Measurements from ENCODE around the gene PMFBP1.

The PMFBP1 gene

GRCh38 chr16:72094266-72094610 lies 77.7 kb downstream of the PMFBP1 start:
- no peak for DNase-seq
- Histone ChIP-seq H3K36me3 (peaks cover 38 to 47% (median 47%) of the 10 kb centered on the region in 3 donors), H3K9me3 (no peaks in the 10 kb centered on the region), H3K27me3 (no peaks in the 10 kb centered on the region), H3K4me1 (peaks cover 0 to 40% (median 26%) of the 10 kb centered on the region in 4 donors), H3K27ac (peak overlapping the region; percentile 86 to 88), H3K4me3 (peak overlapping the region; percentile 67 to 68)
- intact Hi-C loops (cut with DNase I; ENCODE audit: low total_unique reads), result no loop called here
- TF ChIP-seq, protein P1, sequence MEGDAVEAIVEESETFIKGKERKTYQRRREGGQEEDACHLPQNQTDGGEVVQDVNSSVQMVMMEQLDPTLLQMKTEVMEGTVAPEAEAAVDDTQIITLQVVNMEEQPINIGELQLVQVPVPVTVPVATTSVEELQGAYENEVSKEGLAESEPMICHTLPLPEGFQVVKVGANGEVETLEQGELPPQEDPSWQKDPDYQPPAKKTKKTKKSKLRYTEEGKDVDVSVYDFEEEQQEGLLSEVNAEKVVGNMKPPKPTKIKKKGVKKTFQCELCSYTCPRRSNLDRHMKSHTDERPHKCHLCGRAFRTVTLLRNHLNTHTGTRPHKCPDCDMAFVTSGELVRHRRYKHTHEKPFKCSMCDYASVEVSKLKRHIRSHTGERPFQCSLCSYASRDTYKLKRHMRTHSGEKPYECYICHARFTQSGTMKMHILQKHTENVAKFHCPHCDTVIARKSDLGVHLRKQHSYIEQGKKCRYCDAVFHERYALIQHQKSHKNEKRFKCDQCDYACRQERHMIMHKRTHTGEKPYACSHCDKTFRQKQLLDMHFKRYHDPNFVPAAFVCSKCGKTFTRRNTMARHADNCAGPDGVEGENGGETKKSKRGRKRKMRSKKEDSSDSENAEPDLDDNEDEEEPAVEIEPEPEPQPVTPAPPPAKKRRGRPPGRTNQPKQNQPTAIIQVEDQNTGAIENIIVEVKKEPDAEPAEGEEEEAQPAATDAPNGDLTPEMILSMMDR (IDR thresholded peaks at IDR 0.05), result no peak

- H3K27me3 ChIP-seq, result no peaks in the 10 kb centered on the region
- peaks cover 38 to 47% (median 47%) of the 10 kb centered on the region in 3 donors for H3K36me3 ChIP-seq
- peak; percentile 95 to 97 for DNase-seq
- peak within 1 kb of the TSS; percentile 67 to 68 for H3K4me3 ChIP-seq
- H3K4me1 ChIP-seq, result peaks cover 0 to 40% (median 26%) of the 10 kb centered on the region in 4 donors
- H3K27ac ChIP-seq, result peak within 1 kb of the TSS; percentile 86 to 88
- intact Hi-C loops (cut with DNase I; ENCODE audit: low total_unique reads), result no loop called here
- no peaks in the 10 kb centered on the region for H3K9me3 ChIP-seq
- TF ChIP-seq, protein P1 (IDR thresholded peaks at IDR 0.05), result peak in 1 of 2 experiments; percentile 7
Observed at GRCh38 chr16:72093448-72094265, 78.3 kb downstream of the PMFBP1 start, which contains the start of the genes DHX38 and TXNL4B. TSS of gene DHX38 (plus strand) at chr16:72093847. CDS start at chr16:72096158, 2,311 bp downstream. TSS of gene TXNL4B (minus strand) at chr16:72093620. CDS start at chr16:72090749, 2,871 bp downstream.

DNA sequence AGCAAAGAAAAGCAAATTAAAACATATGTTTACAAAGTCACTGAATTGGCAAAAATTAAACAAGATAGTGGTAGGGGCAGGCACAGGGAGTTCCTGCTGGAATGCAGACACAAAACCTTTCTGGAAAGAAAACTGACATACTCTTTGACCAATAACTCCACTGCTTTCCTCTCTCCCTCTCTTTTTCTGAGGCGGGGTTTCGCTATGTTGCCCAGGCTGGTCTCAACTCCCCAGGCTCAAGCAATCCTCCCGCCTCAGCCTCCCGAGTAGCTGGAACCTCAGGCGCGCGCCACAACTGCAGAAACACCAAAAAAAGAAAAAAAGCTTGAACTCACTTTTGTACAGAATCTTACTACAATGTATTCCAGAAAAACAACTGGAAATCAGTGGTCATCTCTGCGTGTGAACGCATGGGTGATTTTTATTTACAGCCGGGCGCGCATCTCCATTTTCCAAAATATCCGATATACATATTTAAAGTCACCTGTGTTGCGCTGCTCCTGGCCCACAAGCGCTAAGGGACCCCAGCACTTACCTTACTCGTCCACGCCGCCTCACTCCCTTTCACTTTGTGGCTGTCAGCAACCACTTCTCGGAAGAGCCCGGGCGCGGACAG lies 79.0 kb downstream of the PMFBP1 start:
- H3K4me3 ChIP-seq, result peak overlapping the region; percentile 67 to 68
- H3K27ac ChIP-seq, result peak overlapping the region; percentile 86 to 88
- no peak for DNase-seq
- no peaks in the 10 kb centered on the region for H3K9me3 ChIP-seq
- peaks cover 0 to 40% (median 26%) of the 10 kb centered on the region in 4 donors for H3K4me1 ChIP-seq
- H3K36me3 ChIP-seq, result peaks cover 43 to 47% (median 47%) of the 10 kb centered on the region in 3 donors
- intact Hi-C loops (cut with DNase I; ENCODE audit: low total_unique reads), result no loop called here
- TF ChIP-seq, protein P1 (IDR thresholded peaks at IDR 0.05), result no peak
- no peaks in the 10 kb centered on the region for H3K27me3 ChIP-seq

DNA sequence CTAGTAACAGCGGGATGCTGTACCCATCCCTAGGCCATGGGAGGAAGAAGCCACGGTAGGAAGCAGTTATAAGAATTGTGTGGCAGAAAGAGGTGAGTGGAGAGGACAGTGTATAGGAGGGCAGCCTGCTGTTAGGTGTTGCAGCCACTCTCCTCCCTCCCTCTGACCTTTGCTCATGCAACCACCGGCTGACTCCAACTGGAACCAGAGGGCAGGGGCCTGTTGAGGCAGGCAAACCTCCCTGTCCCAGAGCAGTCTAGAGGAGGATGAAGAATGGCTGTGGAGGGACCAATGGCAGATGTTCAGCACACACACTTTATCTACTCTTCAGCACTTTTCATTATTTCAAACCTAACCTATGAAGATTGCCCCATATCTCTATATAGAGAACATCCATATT lies 80.7 kb downstream of the PMFBP1 start:
- no peaks in the 10 kb centered on the region for H3K9me3 ChIP-seq
- H3K27me3 ChIP-seq, result no peaks in the 10 kb centered on the region
- TF ChIP-seq, protein P1 (IDR thresholded peaks at IDR 0.05), result no peak
- H3K27ac ChIP-seq, result no peak overlapping the region
- DNase-seq, result no peak
- no peak overlapping the region for H3K4me3 ChIP-seq
- intact Hi-C loops (cut with DNase I; ENCODE audit: low total_unique reads), result no loop called here
- peaks cover 43 to 47% (median 44%) of the 10 kb centered on the region in 3 donors for H3K36me3 ChIP-seq
- H3K4me1 ChIP-seq, result peaks cover 0 to 40% (median 26%) of the 10 kb centered on the region in 4 donors

DNA sequence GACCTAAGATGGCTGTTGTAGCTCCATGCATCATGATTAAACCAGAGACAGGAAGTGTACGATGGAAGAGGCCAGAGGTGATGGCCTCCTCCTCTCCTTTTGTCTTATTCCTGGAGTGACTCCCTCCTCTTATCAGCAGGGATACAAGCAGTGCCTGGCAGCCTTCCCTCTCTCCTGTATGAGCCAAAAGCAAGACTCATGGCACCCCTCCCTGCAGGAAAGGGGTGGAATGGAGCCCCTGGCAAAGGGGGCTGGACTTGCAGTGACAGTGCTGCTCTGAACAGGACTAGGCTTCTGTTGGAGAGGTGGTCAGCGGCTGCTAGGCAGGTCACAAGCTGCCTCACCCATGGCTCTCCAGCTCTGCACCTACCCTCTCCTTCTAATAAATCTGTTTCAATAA lies 87.0 kb downstream of the PMFBP1 start:
- Histone ChIP-seq H3K36me3 (peaks cover 50 to 58% (median 55%) of the 10 kb centered on the region in 3 donors), H3K27me3 (no peaks in the 10 kb centered on the region), H3K27ac (no peak overlapping the region), H3K9me3 (no peaks in the 10 kb centered on the region), H3K4me1 (no peaks in the 10 kb centered on the region), H3K4me3 (no peak overlapping the region)
- no peak for DNase-seq
- TF ChIP-seq, protein P1 (IDR thresholded peaks at IDR 0.05), result no peak
- intact Hi-C loops (cut with DNase I; ENCODE audit: low total_unique reads), result no loop called here
